Sigmoid colon (tissue), 7 donors: ENCODE results near the gene AVP. TPM values are rescaled to one million over a fixed set of nuclear protein-coding genes. Genes with fewer than 3 reads are reported as not detected.
"Not testable (repeated sequence)": the region's sequence is repeated elsewhere in the genome, so short reads cannot be mapped to it uniquely, and the experiment has no call there.

Experiments
- DNase-seq: peaks from one replicate; pipeline ENCODE4 v3.0.0-alpha.2; 2019
- H3K27ac ChIP-seq, 4 donors: fragments of 200-600 bp; sonication (generic); one replicate each; pipeline ENCODE4 v1.5.1; 2016 to 2019; ENCODE audit warnings: mild to moderate bottlenecking in 1 of 4
- H3K27me3 ChIP-seq, 3 donors: fragments of 200-600 bp; sonication (generic); one replicate each; pipeline ENCODE4 v1.5.1; 2019; ENCODE audit warnings: mild to moderate bottlenecking in 1 of 3
- H3K36me3 ChIP-seq, 4 donors: fragments of 200-600 bp; sonication (generic); one replicate each; pipeline ENCODE4 v1.5.1; 2016 to 2019
- H3K4me1 ChIP-seq, 4 donors: fragments of 200-600 bp; sonication (generic); one replicate each; pipeline ENCODE4 v1.5.1; 2017 to 2019
- H3K4me3 ChIP-seq, 4 donors: fragments of 200-600 bp; sonication (generic); one replicate each; pipeline ENCODE4 v1.5.1; 2017 to 2019; ENCODE audit warnings: mild to moderate bottlenecking in 2 of 4, moderate library complexity in 1 of 4
- H3K9me3 ChIP-seq, 4 donors: fragments of 200-600 bp in 3 of 4; sonication (generic) in 3 of 4; one replicate each; pipeline versions ENCODE4 v1.5.1 to v1.6.1; 2013 to 2019
- CTCF ChIP-seq, 4 experiments: fragments of 450-650 bp in 3 of 4; fragments of 200-600 bp in 1 of 4; IDR thresholded peaks; one replicate each; pipeline ENCODE4 v1.5.1; 2016 to 2019; ENCODE audit warnings: antibody characterized with exemption in 4 of 4, mild to moderate bottlenecking in 3 of 4, moderate library complexity in 2 of 4
- EP300 ChIP-seq, 4 donors: sonication (generic); formaldehyde crosslinking; IDR thresholded peaks; one replicate each; pipeline ENCODE4 v1.6.1; 2017; ENCODE audit warnings: antibody characterized with exemption in 4 of 4
- POLR2A ChIP-seq, 2 donors: fragments of 450-650 bp; IDR thresholded peaks; one replicate each; pipeline ENCODE4 v1.6.1; 2016; ENCODE audit warnings: antibody characterized with exemption in 2 of 2, mild to moderate bottlenecking in 2 of 2, moderate library complexity in 2 of 2
- POLR2AphosphoS5 ChIP-seq, 4 donors: sonication (generic); formaldehyde crosslinking; IDR thresholded peaks; one replicate each; pipeline ENCODE4 v1.6.1; 2017; ENCODE audit warnings: antibody characterized with exemption in 4 of 4
- WGBS, 2 donors: extraction: QIAGEN DNeasy Blood & Tissue Kit; methylation state at CpG; one replicate each; pipeline ENCODE4 v1.1.7; 2013; 5-methylcytosine and 5-hydroxymethylcytosine counted together
- intact Hi-C: fragments of 100-400 bp; cut with DNase I; formaldehyde crosslinking; loops from one replicate; pipeline ENCODE4 v1.15.1; 2023
- polyA plus RNA-seq, 3 donors: library from polyadenylated mRNA; stranded (reverse); fragments of 200-250 nt; gene quantifications; one replicate each; pipeline ENCODE4 v1.2.3, GENCODE V29; 2013
- total RNA-seq, 4 donors: library from RNA; depleted of rRNA; stranded (reverse); fragments of >200 nt; gene quantifications; one replicate each; pipeline ENCODE4 v1.1.0, GENCODE V29; 2016
- donor health status: healthy with polysubstance abuse.
- donor health status: Bipolar disorder and iron deficiency.
- donor health status: healthy.

The AVP gene
- total and polyA plus RNA-seq, 7 donors, result not detected

GRCh38 chr20:3068075-3068474 lies 16.4 kb downstream of the AVP start:
- H3K27ac ChIP-seq, result no peak overlapping the region
- no peaks in the 10 kb centered on the region for H3K9me3 ChIP-seq
- no peak overlapping the region for H3K4me3 ChIP-seq
- no peaks in the 10 kb centered on the region for H3K36me3 ChIP-seq
- TF ChIP-seq CTCF (IDR thresholded peaks at IDR 0.05) (no peak), POLR2A (IDR thresholded peaks at IDR 0.05) (no peak), POLR2AphosphoS5 (IDR thresholded peaks at IDR 0.05) (no peak), EP300 (IDR thresholded peaks at IDR 0.05) (no peak)
- peaks cover 0 to 13% (median 11%) of the 10 kb centered on the region in 4 donors for H3K4me1 ChIP-seq
- DNase-seq, result no peak
- 61 to 68% methylated on average over 8 of the region's 8 CpGs for WGBS, 2 donors
- intact Hi-C loops, result no loop called here
- H3K27me3 ChIP-seq, result peaks cover 19 to 31% (median 26%) of the 10 kb centered on the region in 3 donors

GRCh38 chr20:3067139-3068014 lies 17.1 kb downstream of the AVP start:
- WGBS, 2 donors, result 62 to 83% methylated on average over 23 of the region's 23 CpGs
- H3K27ac ChIP-seq, result no peak overlapping the region
- H3K4me3 ChIP-seq, result no peak overlapping the region
- TF ChIP-seq POLR2AphosphoS5 (IDR thresholded peaks at IDR 0.05) (no peak), EP300 (IDR thresholded peaks at IDR 0.05) (no peak), POLR2A (IDR thresholded peaks at IDR 0.05) (no peak), CTCF (IDR thresholded peaks at IDR 0.05) (no peak)
- intact Hi-C loops, result no loop called here
- DNase-seq, result no peak
- no peaks in the 10 kb centered on the region for H3K36me3 ChIP-seq
- no peaks in the 10 kb centered on the region for H3K9me3 ChIP-seq
- peaks cover 12 to 24% (median 20%) of the 10 kb centered on the region in 3 donors for H3K27me3 ChIP-seq
- peaks cover 0 to 12% (median 11%) of the 10 kb centered on the region in 4 donors for H3K4me1 ChIP-seq

- DNase-seq, intact Hi-C loops, H3K9me3 ChIP-seq, H3K27me3 ChIP-seq, H3K36me3 ChIP-seq, H3K4me1 ChIP-seq, H3K4me3 ChIP-seq, H3K27ac ChIP-seq: not testable (repeated sequence)
- WGBS, 2 donors, result 77 to 85% methylated on average over 6 of the region's 6 CpGs
Observed at GRCh38 chr20:3064119-3064518, 20.4 kb downstream of the AVP start.

- TF ChIP-seq POLR2AphosphoS5 (IDR thresholded peaks at IDR 0.05) (no peak), EP300 (IDR thresholded peaks at IDR 0.05) (no peak), POLR2A (IDR thresholded peaks at IDR 0.05) (no peak), CTCF (IDR thresholded peaks at IDR 0.05) (no peak)
- Histone ChIP-seq H3K4me3 (no peak overlapping the region), H3K27ac (no peak overlapping the region), H3K9me3 (no peaks in the 10 kb centered on the region), H3K27me3 (no peaks in the 10 kb centered on the region), H3K4me1 (no peaks in the 10 kb centered on the region), H3K36me3 (no peaks in the 10 kb centered on the region)
- 89 to 93% methylated on average over 3 of the region's 3 CpGs for WGBS, 2 donors
- DNase-seq, result no peak
- intact Hi-C loops, result no loop called here
Observed at GRCh38 chr20:3059489-3059888, 25.0 kb downstream of the AVP start.

- WGBS, 2 donors, result 72% methylated on average over 7 of the region's 7 CpGs
- TF ChIP-seq CTCF (IDR thresholded peaks at IDR 0.05) (no peak), POLR2AphosphoS5 (IDR thresholded peaks at IDR 0.05) (no peak)
- H3K9me3 ChIP-seq, result no peaks in the 10 kb centered on the region
- H3K4me3 ChIP-seq, result no peak overlapping the region
- peaks cover 0 to 13% (median 11%) of the 10 kb centered on the region in 4 donors for H3K4me1 ChIP-seq
- H3K36me3 ChIP-seq, result peaks cover 0 to 33% (median 14%) of the 10 kb centered on the region in 4 donors
- no peak for DNase-seq
- H3K27ac ChIP-seq, result no peak overlapping the region
- no peaks in the 10 kb centered on the region for H3K27me3 ChIP-seq
- intact Hi-C loops, result no loop called here
Observed at GRCh38 chr20:3051385-3052019, 33.0 kb downstream of the AVP start.
